ENCODE measurements around the gene PET100.

PET100 gene

GRCh38 chr19:7619671-7620441 is 9.7 kb upstream of the PET100 start:
- H2AFZ ChIP-seq (ENCODE audit: low read length): no peak overlapping the region
- TF ChIP-seq CTCF (IDR thresholded peaks at IDR 0.05; ENCODE audit: low read length) (no peak), EZH2 (IDR thresholded peaks at IDR 0.05; ENCODE audit: borderline replicate concordance, low read length) (no peak)
- H3K9me2 ChIP-seq (ENCODE audit: low read depth, low read length): no peaks in the 10 kb centered on the region
- H3K36me3 ChIP-seq (ENCODE audit: insufficient read depth, low read length): peaks cover 41% of the 10 kb centered on the region; the same call in 1 of the 2 replicates
- H3K79me2 ChIP-seq (ENCODE audit: insufficient read depth, low read length): no peaks in the 10 kb centered on the region
- no peak overlapping the region for H3K4me2 ChIP-seq (ENCODE audit: low read length)
- no peaks in the 10 kb centered on the region for H4K20me1 ChIP-seq (ENCODE audit: insufficient read depth, low read length)
- no peaks in the 10 kb centered on the region for H3K27me3 ChIP-seq (ENCODE audit: insufficient read depth, low read length)
- no peaks in the 10 kb centered on the region for H3K9me3 ChIP-seq (ENCODE audit: low read length)
- H3K9ac ChIP-seq (ENCODE audit: low read length): no peak overlapping the region
- H3K4me1 ChIP-seq (ENCODE audit: insufficient read depth, low read length, severe bottlenecking): no peaks in the 10 kb centered on the region
- no peak overlapping the region for H3K27ac ChIP-seq (ENCODE audit: low read depth, low read length, poor library complexity, severe bottlenecking)
- H3F3A ChIP-seq (ENCODE audit: insufficient read depth, low read length): no peaks in the 10 kb centered on the region
- H3K4me3 ChIP-seq (ENCODE audit: low read depth, low read length, poor library complexity, severe bottlenecking): no peak overlapping the region

GRCh38 chr19:7620442-7621412 is 8.9 kb upstream of the PET100 start:
- no peaks in the 10 kb centered on the region for H3K4me1 ChIP-seq (ENCODE audit: insufficient read depth, low read length, severe bottlenecking)
- H3K27me3 ChIP-seq (ENCODE audit: insufficient read depth, low read length): no peaks in the 10 kb centered on the region
- no peak overlapping the region for H3K9ac ChIP-seq (ENCODE audit: low read length)
- H3K36me3 ChIP-seq (ENCODE audit: insufficient read depth, low read length): peaks cover 44% of the 10 kb centered on the region
- no peak overlapping the region for H3K4me3 ChIP-seq (ENCODE audit: low read depth, low read length, poor library complexity, severe bottlenecking)
- TF ChIP-seq EZH2 (IDR thresholded peaks at IDR 0.05; ENCODE audit: borderline replicate concordance, low read length) (no peak), CTCF (IDR thresholded peaks at IDR 0.05; ENCODE audit: low read length) (no peak)
- H3K27ac ChIP-seq (ENCODE audit: low read depth, low read length, poor library complexity, severe bottlenecking): no peak overlapping the region
- H2AFZ ChIP-seq (ENCODE audit: low read length): no peak overlapping the region
- no peak overlapping the region for H3K4me2 ChIP-seq (ENCODE audit: low read length)
- H3F3A ChIP-seq (ENCODE audit: insufficient read depth, low read length): no peaks in the 10 kb centered on the region
- H4K20me1 ChIP-seq (ENCODE audit: insufficient read depth, low read length): no peaks in the 10 kb centered on the region
- no peaks in the 10 kb centered on the region for H3K79me2 ChIP-seq (ENCODE audit: insufficient read depth, low read length)
- H3K9me3 ChIP-seq (ENCODE audit: low read length): no peaks in the 10 kb centered on the region
- no peaks in the 10 kb centered on the region for H3K9me2 ChIP-seq (ENCODE audit: low read depth, low read length)

DNA sequence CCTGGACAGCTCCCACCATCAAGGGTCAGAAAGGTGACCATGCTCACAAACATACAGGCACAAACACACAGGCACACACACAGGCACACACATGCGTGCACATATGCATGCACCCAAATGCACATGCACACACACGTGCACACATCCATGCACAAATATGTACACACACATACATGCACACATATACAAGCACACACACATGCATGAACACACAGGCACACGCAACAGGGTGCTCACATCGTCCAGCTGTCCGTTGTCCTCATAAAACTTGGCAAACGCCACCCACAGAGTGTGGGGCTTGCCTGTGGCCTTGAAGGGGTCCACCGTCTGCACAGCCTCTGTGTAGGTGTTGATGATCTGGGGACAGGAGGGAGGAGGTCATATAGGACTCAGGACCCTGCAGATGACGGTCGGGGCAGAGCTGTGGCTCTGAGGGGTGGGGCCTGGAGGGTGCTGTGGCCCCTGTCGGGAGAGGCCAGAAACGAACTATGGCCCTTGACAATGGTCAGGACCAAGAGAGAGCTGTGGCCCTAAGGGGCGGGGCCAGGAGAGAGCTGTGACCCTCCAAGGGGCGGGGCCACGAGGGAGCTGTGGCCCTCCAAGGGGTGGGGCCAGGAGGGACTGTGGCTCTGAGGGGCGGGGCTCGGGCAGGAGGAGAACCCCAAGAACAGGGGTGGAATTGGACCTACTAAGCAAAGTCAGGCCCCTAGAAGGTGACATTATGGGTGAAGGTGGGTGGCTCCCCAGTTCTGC is 6.5 kb upstream of the PET100 start:
- Histone ChIP-seq H4K20me1 (ENCODE audit: insufficient read depth, low read length) (no peaks in the 10 kb centered on the region), H3K27ac (ENCODE audit: low read depth, low read length, poor library complexity, severe bottlenecking) (no peak overlapping the region), H3K36me3 (ENCODE audit: insufficient read depth, low read length) (peaks cover 56% of the 10 kb centered on the region), H3F3A (ENCODE audit: insufficient read depth, low read length) (no peaks in the 10 kb centered on the region), H2AFZ (ENCODE audit: low read length) (no peak overlapping the region), H3K4me2 (ENCODE audit: low read length) (no peak overlapping the region), H3K9me3 (ENCODE audit: low read length) (no peaks in the 10 kb centered on the region), H3K27me3 (ENCODE audit: insufficient read depth, low read length) (no peaks in the 10 kb centered on the region), H3K4me3 (ENCODE audit: low read depth, low read length, poor library complexity, severe bottlenecking) (no peak overlapping the region), H3K79me2 (ENCODE audit: insufficient read depth, low read length) (peaks cover 6% of the 10 kb centered on the region), H3K9ac (ENCODE audit: low read length) (no peak overlapping the region), H3K4me1 (ENCODE audit: insufficient read depth, low read length, severe bottlenecking) (peaks cover 4% of the 10 kb centered on the region), H3K9me2 (ENCODE audit: low read depth, low read length) (no peaks in the 10 kb centered on the region)
- TF ChIP-seq CTCF (IDR thresholded peaks at IDR 0.05; ENCODE audit: low read length) (no peak), EZH2 (IDR thresholded peaks at IDR 0.05; ENCODE audit: borderline replicate concordance, low read length) (no peak)

Data from OCI-LY1 (cell line).